Large intestine (tissue), 3 donors: Measurements from ENCODE around the gene ALDH8A1. TPM values are rescaled to one million over a fixed set of nuclear protein-coding genes. Genes with fewer than 3 reads are reported as not detected.
"Not testable (repeated sequence)": the region's sequence is repeated elsewhere in the genome, so short reads cannot be mapped to it uniquely, and the experiment has no call there.

Experiments used
- DNase-seq, 2 donors: peaks; one replicate each; pipeline versions ENCODE4 v3.0.0 to v3.0.0-alpha.2; 2013
- H3K27ac ChIP-seq: one replicate; pipeline ENCODE4 v1.5.1; 2013; ENCODE audit warnings: low read length
- H3K27me3 ChIP-seq: 2 replicates; pipeline ENCODE4 v1.6.1; 2013; ENCODE audit warnings: low read length; ENCODE audit not compliant: control insufficient read depth, insufficient read depth
- H3K36me3 ChIP-seq: 2 replicates; pipeline ENCODE4 v1.6.1; 2013; ENCODE audit warnings: low read length; ENCODE audit not compliant: control insufficient read depth, insufficient read depth
- H3K4me1 ChIP-seq: one replicate; pipeline ENCODE4 v1.6.1; 2013; ENCODE audit warnings: low read length; ENCODE audit not compliant: control insufficient read depth, insufficient read depth
- H3K4me3 ChIP-seq: one replicate; pipeline ENCODE4 v1.5.1; 2013; ENCODE audit warnings: low read length
- H3K9me3 ChIP-seq: one replicate; pipeline ENCODE4 v1.6.1; 2013; ENCODE audit warnings: mild to moderate bottlenecking, low read depth, low read length, moderate library complexity; ENCODE audit not compliant: control insufficient read depth
- WGBS: methylation state at CpG from one replicate; pipeline ENCODE4 v1.1.5; 2013; ENCODE audit warnings: low lambda C conversion rate; ENCODE audit not compliant: insufficient coverage; 5-methylcytosine and 5-hydroxymethylcytosine counted together
- polyA plus RNA-seq: library from polyadenylated mRNA; unstranded; fragments of 120-200 nt; gene quantifications from one replicate; pipeline ENCODE4 v1.2.1, GENCODE V29; 2013

ALDH8A1 gene
- polyA plus RNA-seq, 1 donor: 0.70 TPM

DNA sequence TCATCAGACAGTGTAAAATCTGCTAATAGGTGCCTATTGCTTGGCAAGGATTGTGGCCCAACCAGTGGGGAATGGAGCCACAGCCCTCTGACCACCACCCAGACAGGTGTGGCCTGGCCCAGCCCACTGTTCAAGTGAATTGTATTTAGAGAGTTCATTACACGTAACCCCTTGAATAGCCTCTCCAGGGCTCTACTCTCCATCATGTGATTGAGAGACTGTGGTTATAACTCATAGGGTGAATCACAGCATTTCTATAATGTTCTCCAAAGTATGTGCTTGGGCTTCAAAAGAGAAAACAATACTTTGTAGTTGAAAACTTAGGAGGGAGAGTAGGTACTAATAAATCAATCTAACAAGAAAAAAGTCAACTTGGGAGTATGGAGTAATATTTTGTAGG lies 38.4 kb downstream of the ALDH8A1 start:
- no peaks in the 10 kb centered on the region for H3K27me3 ChIP-seq
- H3K4me3 ChIP-seq: no peak overlapping the region
- H3K27ac ChIP-seq: no peak overlapping the region
- WGBS: no CpG with 5 or more reads among the region's 1 CpG
- H3K9me3 ChIP-seq: no peaks in the 10 kb centered on the region
- no peaks in the 10 kb centered on the region for H3K4me1 ChIP-seq
- DNase-seq: no peak
- H3K36me3 ChIP-seq: no peaks in the 10 kb centered on the region

DNA sequence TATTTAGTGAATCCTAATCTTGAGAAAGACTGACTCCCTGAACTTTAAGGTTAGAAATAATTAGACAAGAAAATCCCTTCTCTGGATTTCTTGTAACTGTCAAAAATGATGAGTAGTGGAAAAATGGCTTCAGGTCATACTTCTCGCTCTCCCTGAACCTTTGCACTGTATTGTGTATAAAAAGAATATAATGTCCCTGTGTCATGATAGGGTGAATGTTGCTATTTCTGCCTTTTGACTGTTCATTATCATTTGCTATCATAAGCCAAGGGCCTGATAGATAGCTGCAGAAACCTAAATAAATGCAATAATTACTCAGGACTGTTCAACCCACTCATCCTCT lies 39.3 kb downstream of the ALDH8A1 start:
- no peaks in the 10 kb centered on the region for H3K9me3 ChIP-seq
- no peak overlapping the region for H3K4me3 ChIP-seq
- no peaks in the 10 kb centered on the region for H3K27me3 ChIP-seq
- H3K4me1 ChIP-seq: no peaks in the 10 kb centered on the region
- WGBS: 83% methylated on average over 1 of the region's 1 CpG
- no peak for DNase-seq
- no peaks in the 10 kb centered on the region for H3K36me3 ChIP-seq
- no peak overlapping the region for H3K27ac ChIP-seq

DNA sequence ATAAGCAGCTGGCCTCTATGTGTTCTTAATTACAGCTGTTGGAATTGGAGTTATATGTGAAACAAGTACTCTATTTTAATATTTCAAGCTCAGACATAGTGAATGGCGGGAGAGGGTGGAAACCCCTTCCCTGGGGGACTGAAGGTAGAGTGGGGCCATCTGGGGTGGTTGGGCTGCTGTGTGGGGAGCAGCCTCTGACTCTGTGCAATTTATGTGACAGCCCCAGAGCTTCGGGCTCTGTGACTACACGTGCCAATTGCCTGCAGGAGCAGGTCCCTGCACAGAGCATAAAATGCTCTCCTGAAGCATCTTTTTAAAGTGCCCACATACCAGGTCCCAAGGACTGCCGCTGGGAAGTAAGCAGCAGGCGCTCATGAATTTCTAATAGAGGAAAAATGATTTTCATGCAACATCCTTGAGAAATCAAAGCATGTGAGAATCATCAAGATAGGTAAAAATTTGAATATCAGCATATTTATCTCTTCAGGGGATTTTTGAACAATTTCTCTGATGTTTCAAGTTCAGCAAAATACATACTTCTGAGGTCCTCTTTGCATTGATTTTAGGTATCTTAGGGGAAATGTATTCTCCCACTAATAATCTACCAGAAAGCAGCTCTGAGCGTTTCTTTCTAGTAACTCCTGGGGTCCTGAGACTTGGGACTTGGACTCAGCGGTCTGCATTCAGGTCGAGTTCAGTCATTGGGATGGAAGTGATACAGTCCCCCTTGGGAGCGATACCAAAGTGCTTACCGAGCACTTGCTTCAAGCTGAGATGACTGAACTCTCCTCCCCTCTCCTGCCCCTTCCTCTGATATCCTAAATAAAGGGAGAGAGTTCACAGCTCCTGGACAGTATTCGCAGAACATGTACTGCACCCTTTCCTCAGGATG lies 40.0 kb downstream of the ALDH8A1 start:
- Histone ChIP-seq H3K4me3 (no peak overlapping the region), H3K36me3 (no peaks in the 10 kb centered on the region), H3K27me3 (no peaks in the 10 kb centered on the region), H3K9me3 (no peaks in the 10 kb centered on the region), H3K4me1 (no peaks in the 10 kb centered on the region), H3K27ac (no peak overlapping the region)
- no CpG with 5 or more reads among the region's 11 CpGs for whole genome bisulfite sequencing
- DNase-seq: no peak

DNA sequence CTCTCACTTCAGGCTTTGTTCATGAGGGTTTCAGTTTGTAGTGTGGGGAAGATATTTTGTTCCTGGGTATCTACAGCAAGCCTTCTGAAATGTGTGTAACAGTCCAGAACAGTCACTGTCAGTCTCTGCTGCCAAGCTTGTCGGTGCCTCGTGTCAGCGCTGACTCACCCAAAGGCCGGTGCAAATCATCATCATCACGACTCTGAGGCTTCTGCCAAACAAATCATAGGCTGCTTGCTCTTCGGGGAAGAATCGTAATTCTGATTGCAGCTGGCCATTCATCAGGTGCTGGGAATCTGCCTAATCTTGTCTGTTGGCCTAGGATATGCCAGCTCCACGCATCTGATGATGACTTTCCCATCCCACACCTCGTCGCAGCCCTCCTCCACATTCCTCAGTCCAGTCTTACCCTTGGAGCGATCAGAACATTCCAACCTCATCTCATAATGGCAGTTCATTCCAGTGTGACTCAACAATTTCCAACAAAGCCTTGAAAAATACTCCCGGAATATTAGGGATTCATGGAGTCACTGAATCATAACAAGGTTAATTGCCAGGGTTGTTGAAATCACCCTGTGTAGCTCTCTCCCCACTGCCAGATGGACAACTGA lies 40.9 kb downstream of the ALDH8A1 start:
- Histone ChIP-seq H3K27me3 (no peaks in the 10 kb centered on the region), H3K4me1 (no peaks in the 10 kb centered on the region), H3K27ac (no peak overlapping the region), H3K4me3 (no peak overlapping the region), H3K36me3 (no peaks in the 10 kb centered on the region), H3K9me3 (no peaks in the 10 kb centered on the region)
- DNase-seq: peak in 1 of 2 donors; percentile 13
- WGBS: no CpG with 5 or more reads among the region's 12 CpGs

- H3K27ac ChIP-seq, H3K4me1 ChIP-seq, H3K36me3 ChIP-seq, H3K27me3 ChIP-seq, H3K9me3 ChIP-seq, H3K4me3 ChIP-seq, DNase-seq: not testable (repeated sequence)
- WGBS: no CpG with 5 or more reads among the region's 42 CpGs
Measured at GRCh38 chr6:134904731-134905130, 45.2 kb downstream of the ALDH8A1 start.

GRCh38 chr6:134903448-134903847 lies 46.5 kb downstream of the ALDH8A1 start:
- WGBS: 100% methylated on average over 1 of the region's 9 CpGs
- no peaks in the 10 kb centered on the region for H3K27me3 ChIP-seq
- H3K36me3 ChIP-seq: no peaks in the 10 kb centered on the region
- H3K4me1 ChIP-seq: no peaks in the 10 kb centered on the region
- H3K27ac ChIP-seq: no peak overlapping the region
- H3K9me3 ChIP-seq: no peaks in the 10 kb centered on the region
- H3K4me3 ChIP-seq: no peak overlapping the region
- no peak for DNase-seq

DNA sequence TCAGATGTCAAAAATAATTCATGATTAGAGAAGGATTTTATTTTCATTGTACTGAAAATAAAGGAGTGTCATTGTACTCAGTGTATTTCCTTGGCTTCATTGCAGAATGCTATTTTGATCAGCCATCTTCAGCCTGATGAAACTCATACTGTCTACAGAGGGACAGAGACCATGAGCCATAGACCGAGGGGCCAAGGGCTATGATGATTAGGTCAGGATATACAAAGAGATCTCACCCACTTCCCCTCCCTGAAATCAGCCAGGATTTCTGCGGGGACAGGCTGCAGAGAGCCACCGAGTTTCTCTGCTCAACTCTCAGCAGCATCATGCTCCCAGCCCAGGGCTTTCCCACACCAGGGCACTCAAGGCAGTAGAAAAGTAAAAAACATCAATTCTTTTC lies 47.0 kb downstream of the ALDH8A1 start:
- DNase-seq: no peak
- no CpG with 5 or more reads among the region's 3 CpGs for WGBS
- Histone ChIP-seq H3K4me3 (no peak overlapping the region), H3K9me3 (no peaks in the 10 kb centered on the region), H3K27ac (no peak overlapping the region), H3K4me1 (no peaks in the 10 kb centered on the region), H3K36me3 (no peaks in the 10 kb centered on the region), H3K27me3 (no peaks in the 10 kb centered on the region)

- Histone ChIP-seq H3K27me3 (no peaks in the 10 kb centered on the region), H3K27ac (no peak overlapping the region), H3K4me3 (no peak overlapping the region), H3K9me3 (no peaks in the 10 kb centered on the region), H3K36me3 (no peaks in the 10 kb centered on the region), H3K4me1 (no peaks in the 10 kb centered on the region)
- DNase-seq: no peak
- no CpG with 5 or more reads among the region's 9 CpGs for WGBS
Measured at GRCh38 chr6:134902074-134902861, 47.6 kb downstream of the ALDH8A1 start.

- Histone ChIP-seq H3K27ac (no peak overlapping the region), H3K4me1 (no peaks in the 10 kb centered on the region), H3K4me3 (no peak overlapping the region), H3K9me3 (no peaks in the 10 kb centered on the region), H3K36me3 (no peaks in the 10 kb centered on the region), H3K27me3 (no peaks in the 10 kb centered on the region)
- no peak for DNase-seq
- WGBS: no CpG with 5 or more reads among the region's 4 CpGs
Measured at GRCh38 chr6:134898575-134898974, 51.3 kb downstream of the ALDH8A1 start.

- DNase-seq, H3K36me3 ChIP-seq, H3K4me1 ChIP-seq, H3K27ac ChIP-seq, H3K27me3 ChIP-seq, H3K4me3 ChIP-seq, H3K9me3 ChIP-seq: not testable (repeated sequence)
- 100% methylated on average over 1 of the region's 5 CpGs for WGBS
Measured at GRCh38 chr6:134898166-134898565, 51.7 kb downstream of the ALDH8A1 start.
